ENCODE results near the gene PTH2.
A peak's percentile ranks its signal among the peaks of the same experiment; 100 is the strongest.
"Not testable (repeated sequence)": the region's sequence is repeated elsewhere in the genome, so short reads cannot be mapped to it uniquely, and the experiment has no call there.

PTH2 gene

GRCh38 chr19:49447485-49448431 is 24.5 kb upstream of the PTH2 start:
- peak; percentile 40 for DNase-seq (ENCODE audit: low spot score)

- no peak for DNase-seq (ENCODE audit: low spot score)
Observed at GRCh38 chr19:49445997-49446396, 22.8 kb upstream of the PTH2 start.

DNA sequence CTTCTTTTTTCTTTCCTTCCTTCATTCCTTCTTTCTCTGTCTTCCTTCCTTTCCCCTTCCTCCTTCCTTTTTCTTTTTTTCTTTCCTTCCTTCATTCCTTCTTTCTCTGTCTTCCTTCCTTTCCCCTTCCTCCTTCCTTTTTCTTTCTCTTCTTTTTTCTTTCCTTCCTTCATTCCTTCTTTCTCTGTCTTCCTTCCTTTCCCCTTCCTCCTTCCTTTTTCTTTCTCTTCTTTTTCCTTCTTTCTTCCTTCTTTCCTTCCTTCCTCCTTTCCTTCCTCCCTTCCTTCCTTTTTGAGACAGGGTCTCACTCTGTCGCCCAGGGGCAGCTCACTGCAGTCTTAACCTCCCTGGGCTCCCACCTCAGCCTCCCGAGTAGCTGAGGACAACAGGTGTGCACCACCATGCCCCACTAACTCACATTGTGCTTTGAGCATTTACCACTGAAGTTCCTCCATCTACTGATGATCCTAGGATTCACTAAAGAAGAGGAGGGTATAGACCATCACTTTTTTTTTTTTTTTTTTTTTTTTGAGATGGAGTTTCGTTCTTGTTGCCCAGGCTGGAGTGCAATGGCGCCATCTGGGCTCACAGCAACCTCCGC is 21.0 kb upstream of the PTH2 start:
- DNase-seq (ENCODE audit: low spot score), result not testable (repeated sequence)

GRCh38 chr19:49443366-49444099 is 20.3 kb upstream of the PTH2 start:
- peak; percentile 90 for DNase-seq (ENCODE audit: low spot score)

GRCh38 chr19:49442771-49443365 is 19.6 kb upstream of the PTH2 start:
- peak; percentile 76 for DNase-seq (ENCODE audit: low spot score)

DNA sequence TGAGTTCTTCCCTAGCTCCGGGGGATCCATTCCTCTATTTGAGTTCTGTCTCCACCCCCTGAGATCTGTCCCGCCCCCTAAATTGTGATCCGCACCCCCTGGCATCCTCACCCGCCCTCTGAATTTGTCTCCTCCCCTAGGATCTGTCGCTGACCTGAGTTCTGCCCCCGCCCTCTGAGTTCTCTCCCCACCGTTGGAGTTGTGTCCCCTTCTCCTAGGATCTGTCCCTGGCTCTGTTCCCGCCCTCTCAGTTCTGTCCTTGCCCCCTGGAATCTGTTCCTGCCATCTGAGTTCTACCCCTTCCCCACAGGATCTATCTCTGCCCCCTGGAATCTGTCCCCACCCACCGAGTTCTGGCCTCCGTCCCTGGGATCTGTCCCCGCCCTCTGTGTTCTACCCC is 19.1 kb upstream of the PTH2 start:
- no peak for DNase-seq (ENCODE audit: low spot score)

DNA sequence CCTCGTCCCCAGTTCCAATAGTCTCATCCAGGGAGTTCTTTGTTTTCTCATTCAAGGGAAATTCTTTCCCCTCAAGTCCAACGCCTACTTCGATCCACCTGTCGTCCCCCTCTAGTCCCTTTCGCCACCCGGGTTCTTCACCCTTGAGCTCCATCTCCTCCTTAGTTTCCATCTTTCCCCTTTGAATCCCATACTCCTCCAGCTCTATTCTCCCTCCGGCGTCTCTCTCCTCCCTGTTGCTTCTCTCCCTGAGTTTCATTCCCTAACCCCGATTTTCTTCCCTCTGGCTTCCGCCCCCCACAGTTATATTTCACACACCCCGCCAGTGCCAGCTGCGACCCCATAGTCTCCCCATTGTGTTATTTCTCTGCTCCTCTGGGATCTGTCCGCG is 18.7 kb upstream of the PTH2 start:
- DNase-seq (ENCODE audit: low spot score), result no peak

GRCh38 chr19:49441210-49441959 is 18.1 kb upstream of the PTH2 start, which contains the start of gene SLC17A7:
Gene SLC17A7 (minus strand): TSS chr19:49441527. CDS start chr19:49441379, 148 bp downstream.
- DNase-seq (ENCODE audit: low spot score), result peak; percentile 75

DNA sequence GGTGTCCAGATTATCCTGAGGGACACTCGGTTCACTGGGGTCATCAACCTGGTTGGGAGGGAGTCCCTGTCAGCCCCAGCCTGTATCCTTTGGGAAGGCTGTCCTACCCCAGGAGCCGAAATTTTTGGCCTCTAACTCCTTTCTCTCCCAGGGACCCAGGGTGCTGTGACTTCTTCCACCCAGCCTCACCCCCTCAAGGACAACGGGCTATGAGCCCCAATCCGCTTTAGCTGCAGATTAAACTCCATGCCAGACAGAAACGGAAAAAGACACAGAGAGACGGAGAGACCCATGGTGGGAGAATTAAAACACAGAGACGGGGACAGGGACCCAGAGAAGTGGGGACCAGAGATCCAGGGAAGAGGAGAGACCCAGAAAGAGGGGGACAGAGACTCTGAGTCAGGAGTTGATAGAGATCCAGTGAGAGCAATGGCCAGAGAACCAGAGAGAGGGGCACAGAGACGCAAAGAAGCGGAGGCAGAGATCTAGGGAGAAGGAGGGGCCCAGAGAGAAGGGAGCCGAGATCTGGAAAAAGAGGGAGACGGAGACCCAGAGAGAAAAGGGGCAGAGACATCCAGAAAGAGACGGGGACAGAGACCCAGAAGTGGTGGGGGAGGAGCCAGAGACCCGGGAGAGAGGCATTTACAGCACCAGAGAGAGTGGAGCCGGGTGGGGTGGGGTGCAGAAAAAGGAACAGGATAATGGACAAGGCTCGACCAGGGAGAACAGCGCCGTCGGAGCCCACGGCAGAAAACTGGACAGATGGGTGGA is 17.4 kb upstream of the PTH2 start:
- DNase-seq (ENCODE audit: low spot score), result no peak

DNA sequence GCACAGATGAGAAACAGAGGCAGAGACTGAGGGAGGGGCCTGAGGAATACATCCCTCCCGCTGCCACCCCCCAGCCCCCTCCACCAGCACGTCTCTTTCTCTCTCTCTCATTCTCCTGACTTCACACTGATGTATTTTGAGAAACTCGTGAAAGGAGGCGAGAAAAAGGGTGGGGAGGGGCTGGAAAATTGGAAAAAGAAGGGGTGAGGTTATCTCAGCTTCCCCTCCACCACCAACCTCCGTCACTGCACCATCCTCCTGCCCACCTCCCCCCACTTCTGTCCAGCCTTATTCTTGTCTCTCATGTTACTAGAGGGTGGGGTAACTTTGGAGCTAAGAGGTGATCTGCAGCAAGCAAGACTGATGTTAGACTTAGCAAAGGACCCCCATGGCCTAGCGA is 16.6 kb upstream of the PTH2 start:
- DNase-seq (ENCODE audit: low spot score), result no peak

DNA sequence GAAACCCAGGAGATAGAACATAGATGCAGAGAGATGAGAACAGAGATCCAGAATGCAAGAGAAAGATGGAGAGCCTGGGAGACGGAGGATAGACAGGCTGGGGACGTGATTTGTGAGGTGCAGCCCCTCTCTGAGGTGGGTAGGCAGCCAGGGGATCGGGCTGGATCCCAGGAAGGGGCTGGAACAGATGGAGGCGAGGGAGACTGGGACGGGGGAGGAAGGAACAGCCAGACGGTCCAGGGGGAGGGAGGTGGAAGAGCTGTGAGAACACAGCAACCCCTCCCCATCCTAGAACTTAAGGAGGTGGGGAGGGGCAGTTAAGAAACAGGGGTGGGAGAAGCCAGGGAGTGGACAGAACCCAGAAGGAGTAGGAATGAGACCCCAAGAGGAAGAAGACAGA is 15.0 kb upstream of the PTH2 start:
- no peak for DNase-seq (ENCODE audit: low spot score)

DNA sequence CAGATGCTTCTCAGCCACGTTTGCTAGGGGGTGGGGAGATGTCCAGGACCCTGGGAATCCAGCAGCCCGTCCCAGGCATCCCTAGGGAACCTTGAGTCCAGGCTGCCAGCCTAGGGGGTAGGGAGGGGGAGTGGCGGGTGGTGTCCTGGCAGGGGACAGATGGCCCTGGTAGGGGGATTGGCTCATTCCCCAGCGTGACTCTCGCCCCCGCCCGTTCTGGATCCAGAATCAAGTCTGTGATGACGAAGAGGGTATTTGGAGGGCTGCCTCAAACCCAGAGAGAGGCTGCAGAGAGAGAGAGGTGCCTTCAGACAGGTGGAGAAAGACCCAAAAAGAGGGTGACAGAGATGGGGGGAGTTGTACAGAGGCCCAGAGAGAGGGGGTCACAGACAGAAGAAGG is 14.0 kb upstream of the PTH2 start:
- DNase-seq (ENCODE audit: low spot score), result no peak

- peak; percentile 82 for DNase-seq (ENCODE audit: low spot score)
Observed at GRCh38 chr19:49436381-49437017, 13.3 kb upstream of the PTH2 start.

GRCh38 chr19:49435670-49436069 is 12.4 kb upstream of the PTH2 start:
- no peak for DNase-seq (ENCODE audit: low spot score)

GRCh38 chr19:49434907-49435583 is 11.8 kb upstream of the PTH2 start:
- no peak for DNase-seq (ENCODE audit: low spot score)

DNA sequence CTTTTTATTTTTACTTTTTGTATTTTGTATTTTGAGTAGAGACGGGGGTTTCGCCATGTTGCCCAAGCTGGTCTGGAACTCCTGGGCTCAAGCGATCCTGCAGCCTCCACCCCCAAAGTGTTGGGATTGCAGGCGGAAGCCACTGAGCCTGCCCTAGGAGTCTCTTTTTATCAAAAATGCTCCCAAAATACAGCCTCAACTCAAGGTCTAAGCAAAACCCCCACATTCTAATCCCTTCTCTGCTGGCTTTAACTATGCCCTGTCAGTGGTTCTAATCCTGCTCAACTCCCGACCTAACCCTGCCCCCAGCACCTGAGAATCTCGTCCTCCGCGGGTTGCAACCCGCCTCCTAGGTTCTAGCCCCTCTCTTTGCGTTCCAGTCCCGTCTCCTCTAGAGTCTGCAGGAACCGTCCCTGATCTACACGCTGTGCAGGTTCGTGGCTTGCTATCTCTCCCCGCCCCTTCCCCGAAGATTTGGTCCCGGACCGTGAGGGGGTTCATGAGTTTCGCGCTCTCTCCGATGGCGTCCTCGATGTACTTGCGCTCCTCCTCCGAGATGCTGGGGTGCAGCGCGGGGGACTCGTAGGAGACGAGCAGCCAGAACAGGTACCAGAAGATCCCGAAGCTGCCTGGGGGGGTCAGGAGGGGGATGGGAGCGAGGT is 10.1 kb upstream of the PTH2 start:
- no peak for DNase-seq (ENCODE audit: low spot score)

DNA sequence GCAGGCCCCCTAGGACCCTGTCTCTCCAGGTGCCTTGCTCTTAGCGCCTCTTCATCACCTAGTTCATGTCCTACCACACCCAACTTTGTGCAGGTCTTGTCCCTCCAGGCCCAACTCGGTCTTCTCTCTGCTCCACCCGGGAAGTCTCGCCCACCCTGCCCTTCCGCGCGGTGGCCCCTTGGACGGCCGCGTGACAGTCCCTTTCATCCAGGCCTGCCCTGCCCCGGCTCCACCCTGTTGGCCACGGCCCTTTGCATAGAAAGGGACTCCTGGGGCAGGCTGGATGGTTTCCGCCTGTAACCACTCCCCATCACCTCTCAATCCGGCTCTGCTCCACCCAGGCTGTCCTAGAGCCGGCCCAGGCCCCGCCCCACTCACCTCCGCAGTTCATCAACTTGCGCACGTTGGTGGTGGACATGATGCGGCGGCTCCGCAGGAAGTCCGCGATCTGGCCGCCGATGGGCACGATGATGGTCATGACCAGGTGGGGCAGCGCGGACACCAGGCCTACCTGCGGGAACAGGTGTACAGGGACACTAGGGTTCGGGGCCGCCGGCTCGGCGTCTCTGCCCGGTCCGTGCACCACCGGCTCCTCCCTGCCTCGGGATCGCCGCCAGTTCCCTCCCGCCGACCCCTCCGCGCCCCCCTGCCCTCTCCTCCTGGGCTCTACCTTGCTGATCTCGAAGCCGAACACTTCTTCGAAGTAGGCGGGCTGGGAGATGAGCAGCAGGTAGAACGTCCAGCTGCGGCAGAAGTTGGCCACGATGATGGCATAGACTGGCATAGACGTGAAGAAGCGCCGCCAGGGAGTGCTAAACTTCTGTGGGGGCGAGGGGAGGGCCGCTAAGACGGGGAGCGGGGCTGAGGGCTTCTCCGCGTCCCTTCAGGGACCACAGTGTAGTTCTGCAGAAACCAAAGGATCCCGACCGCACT is 9.2 kb upstream of the PTH2 start:
- DNase-seq (ENCODE audit: low spot score), result no peak

DNA sequence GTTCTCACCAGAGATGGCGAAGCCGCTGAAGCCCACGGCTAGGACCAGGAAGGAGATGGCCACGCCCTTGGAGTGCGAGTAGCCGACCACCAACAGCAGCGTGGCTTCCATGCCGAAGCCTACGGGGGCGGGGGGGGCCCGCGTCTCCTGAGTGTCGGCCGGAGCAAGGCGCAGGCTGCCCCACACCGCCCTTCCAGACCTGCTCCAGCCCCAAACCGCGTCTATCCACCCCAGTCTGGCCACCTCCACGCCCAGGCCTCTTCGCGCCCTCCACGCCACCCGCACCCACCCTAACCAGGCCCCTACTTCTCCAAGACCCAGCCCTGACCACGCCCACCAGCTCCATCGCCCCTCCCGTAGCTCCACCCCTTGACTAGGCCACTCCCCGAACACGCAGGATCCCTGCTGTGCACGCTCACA is 8.1 kb upstream of the PTH2 start:
- DNase-seq (ENCODE audit: low spot score), result peak; percentile 69

Data from germinal center (tissue), 1 donor.